CD4-positive, alpha-beta T cell (primary cell): Measurements from ENCODE around the gene EGFR. TPM values are rescaled to one million over a fixed set of nuclear protein-coding genes. Genes with fewer than 3 reads are reported as not detected.

Experiments used
- ATAC-seq: fragments of 200-7000 bp; cut with Tn5 transposase; one replicate; pipeline ENCODE4 v1.10.0; 2022; ENCODE audit warnings: mild to moderate bottlenecking; ENCODE audit not compliant: poor library complexity
- CTCF ChIA-PET: fragments of 350-600 bp; sonication (Branson Sonifier 250); formaldehyde crosslinking; loops from one replicate; lab custom pipeline; 2021; ENCODE audit warnings: antibody characterized with exemption, inconsistent platforms; lab: Charles Lee
- POLR2A ChIA-PET: fragments of 350-600 bp; sonication (Branson Sonifier 250); formaldehyde crosslinking; loops from one replicate; lab custom pipeline; 2021; ENCODE audit warnings: antibody characterized with exemption, inconsistent platforms; lab: Charles Lee
- DNase-seq, 14 experiments: peaks; one replicate each; pipeline ENCODE4 v3.0.0-alpha.2; 2013 to 2020; ENCODE audit warnings: mixed read lengths in 2 of 14
- H3K27ac ChIP-seq, 2 donors: one replicate each; pipeline versions ENCODE4 v1.5.1 to v1.7.0; 2013; ENCODE audit warnings: low read length in 2 of 2, low read depth in 1 of 2, mild to moderate bottlenecking in 1 of 2
- H3K27me3 ChIP-seq, 2 experiments: 1 replicate in 1 of 2; 2 replicates in 1 of 2; pipeline versions ENCODE4 v1.6.1 to v1.7.0; 2013; ENCODE audit warnings: low read length in 2 of 2, control low read depth in 1 of 2, mild to moderate bottlenecking in 1 of 2, moderate library complexity in 1 of 2; ENCODE audit not compliant: insufficient read depth in 2 of 2, control insufficient read depth in 1 of 2
- H3K36me3 ChIP-seq: one replicate; pipeline ENCODE4 v1.6.1; 2013; ENCODE audit warnings: low read length, control low read depth; ENCODE audit not compliant: insufficient read depth
- H3K4me1 ChIP-seq: one replicate; pipeline ENCODE4 v1.6.1; 2013; ENCODE audit warnings: low read length, control low read depth; ENCODE audit not compliant: insufficient read depth
- H3K4me3 ChIP-seq: one replicate; pipeline ENCODE4 v1.5.1; 2013; ENCODE audit warnings: mild to moderate bottlenecking, low read length, moderate library complexity
- H3K9me3 ChIP-seq, 2 experiments: 1 replicate in 1 of 2; 2 replicates in 1 of 2; pipeline versions ENCODE4 v1.6.1 to v1.7.0; 2013; ENCODE audit warnings: low read length in 2 of 2, mild to moderate bottlenecking in 2 of 2, control low read depth in 1 of 2, moderate library complexity in 1 of 2; ENCODE audit not compliant: control insufficient read depth in 1 of 2, insufficient read depth in 1 of 2
- H3K27ac Mint-ChIP-seq: one replicate; pipeline ENCODE4 v1.8.0; 2020; ENCODE audit warnings: mixed read lengths
- H3K27me3 Mint-ChIP-seq: one replicate; pipeline ENCODE4 v1.8.0; 2021; ENCODE audit warnings: mixed read lengths
- H3K36me3 Mint-ChIP-seq: one replicate; pipeline ENCODE4 v1.8.0; 2021; ENCODE audit warnings: low read depth, mixed read lengths
- H3K4me1 Mint-ChIP-seq: one replicate; pipeline ENCODE4 v1.8.0; 2021; ENCODE audit warnings: low read depth, mixed read lengths
- H3K4me3 Mint-ChIP-seq: one replicate; pipeline ENCODE4 v1.8.0; 2020; ENCODE audit warnings: mild to moderate bottlenecking, mixed read lengths
- H3K9me3 Mint-ChIP-seq: one replicate; pipeline ENCODE4 v1.8.0; 2020; ENCODE audit warnings: mixed read lengths
- CTCF ChIP-seq: fragments of 200-600 bp; IDR thresholded peaks from one replicate; pipeline ENCODE4 v1.8.0; 2022; ENCODE audit warnings: antibody characterized with exemption, mild to moderate bottlenecking
- intact Hi-C, 2 experiments: fragments of 100-400 bp; cut with DNase I in 1 of 2; cut with micrococcal nuclease in 1 of 2; formaldehyde crosslinking; loops; one replicate each; pipeline versions ENCODE4 v1.15.1 to v1.9.0; 2023 to 2025; cut with DNase I, micrococcal nuclease
- total RNA-seq, 174 experiments: library from RNA in 2 of 174; stranded (reverse) in 2 of 174; gene quantifications; one replicate each; pipeline ENCODE4 v1.2.3 and lab custom pipeline; 2021 to 2026

The EGFR gene
- total RNA-seq, 2 experiments from 2014 or later = not detected

- CTCF ChIA-PET = no interaction called here
- intact Hi-C loops = no loop called here
- ATAC-seq = no peak
These were observed 193.4 kb downstream of the EGFR start for GRCh38 chr7:55212176-55212575.

GRCh38 chr7:55212838-55213237 lies 194.0 kb downstream of the EGFR start:
- no peak overlapping the region for H3K27ac ChIP-seq
- no peaks in the 10 kb centered on the region for H3K4me1 Mint-ChIP-seq
- intact Hi-C loops = no loop called here
- peaks cover 25% of the 10 kb centered on the region for H3K27me3 Mint-ChIP-seq
- DNase-seq (no peak), ATAC-seq (no peak)
- no peak for TF ChIP-seq CTCF
- H3K36me3 ChIP-seq = no peaks in the 10 kb centered on the region
- no peaks in the 10 kb centered on the region for H3K9me3 Mint-ChIP-seq
- H3K9me3 ChIP-seq = no peaks in the 10 kb centered on the region
- no peaks in the 10 kb centered on the region for H3K36me3 Mint-ChIP-seq
- ChIA-PET POLR2A (no interaction called here), CTCF (no interaction called here)
- no peak overlapping the region for H3K4me3 Mint-ChIP-seq
- H3K27me3 ChIP-seq = peaks cover 0 to 7% of the 10 kb centered on the region in 2 experiments
- no peaks in the 10 kb centered on the region for H3K4me1 ChIP-seq
- H3K4me3 ChIP-seq = no peak overlapping the region
- no peak overlapping the region for H3K27ac Mint-ChIP-seq

More at GRCh38 chr7:55212176-55212575, 193.4 kb downstream of the EGFR start:
- POLR2A ChIA-PET = no interaction called here
- H3K4me1 Mint-ChIP-seq = no peaks in the 10 kb centered on the region
- H3K27ac ChIP-seq = no peak overlapping the region
- H3K4me3 Mint-ChIP-seq = no peak overlapping the region
- no peaks in the 10 kb centered on the region for H3K9me3 Mint-ChIP-seq
- no peaks in the 10 kb centered on the region for H3K36me3 Mint-ChIP-seq
- H3K27me3 Mint-ChIP-seq = peaks cover 25% of the 10 kb centered on the region
- H3K9me3 ChIP-seq = no peaks in the 10 kb centered on the region
- peaks cover 0 to 7% of the 10 kb centered on the region in 2 experiments for H3K27me3 ChIP-seq
- no peak for DNase-seq
- no peak overlapping the region for H3K27ac Mint-ChIP-seq
- no peaks in the 10 kb centered on the region for H3K4me1 ChIP-seq
- no peak overlapping the region for H3K4me3 ChIP-seq
- no peaks in the 10 kb centered on the region for H3K36me3 ChIP-seq
- TF ChIP-seq CTCF = no peak

GRCh38 chr7:55214707-55215106 lies 195.9 kb downstream of the EGFR start:
- Histone ChIP-seq H3K4me3 (no peak overlapping the region), H3K27ac (no peak overlapping the region), H3K27me3 (peaks cover 0 to 7% of the 10 kb centered on the region in 2 experiments), H3K4me1 (no peaks in the 10 kb centered on the region), H3K36me3 (no peaks in the 10 kb centered on the region), H3K9me3 (no peaks in the 10 kb centered on the region)
- H3K27me3 Mint-ChIP-seq = peaks cover 21% of the 10 kb centered on the region
- DNase-seq (no peak), ATAC-seq (no peak)
- no peaks in the 10 kb centered on the region for H3K4me1 Mint-ChIP-seq
- ChIA-PET POLR2A (no interaction called here), CTCF (no interaction called here)
- TF ChIP-seq CTCF = no peak
- H3K9me3 Mint-ChIP-seq = no peaks in the 10 kb centered on the region
- no peak overlapping the region for H3K27ac Mint-ChIP-seq
- intact Hi-C loops = no loop called here
- H3K36me3 Mint-ChIP-seq = no peaks in the 10 kb centered on the region
- H3K4me3 Mint-ChIP-seq = no peak overlapping the region
